HCT116 (cell line): Measurements from ENCODE around the gene RAD9A. TPM values are rescaled to one million over a fixed set of nuclear protein-coding genes. Genes with fewer than 3 reads are reported as not detected.

Experiments used
- ATAC-seq: fragments of 200-7000 bp; cut with Tn5 transposase; 2 replicates; pipeline ENCODE4 v1.9.1; 2020; ENCODE audit warnings: mild to moderate bottlenecking, moderate library complexity
- BruUV-seq: library from RNA; stranded (reverse); fragments of 400-500 nt; replicated peaks from 2 replicates; lab custom pipeline; 2021; lab: Mats Ljungman, UMichigan
- CTCF ChIA-PET: fragments of 300-600 bp; sonication (Branson Sonifier 250); formaldehyde crosslinking; loops from one replicate; lab custom pipeline; 2021; ENCODE audit warnings: antibody characterized with exemption; lab: Charles Lee
- POLR2A ChIA-PET: fragments of 300-600, 350-600 bp; sonication (Branson Sonifier 250); formaldehyde crosslinking; loops from one replicate; lab custom pipeline; 2021; ENCODE audit warnings: antibody characterized with exemption; lab: Charles Lee
- RAD21 ChIA-PET, 2 experiments: fragments of 300-600 bp; sonication (Branson Sonifier 250); formaldehyde crosslinking; loops; one replicate each; lab custom pipeline; 2023; ENCODE audit warnings: low total read pairs in 2 of 2; ENCODE audit not compliant: uncharacterized antibody in 2 of 2, unreplicated experiment in 2 of 2, low non-redundant PET in 1 of 2; lab: Charles Lee
- DNase-seq: peaks from one replicate; pipeline ENCODE4 v3.0.0-alpha.2; 2010; ENCODE audit warnings: low read depth, low spot score
- H2AFZ ChIP-seq: fragments of 200-600 bp; shearing (Covaris generic), sonication (generic); 2 replicates; pipeline ENCODE4 v1.6.1; 2017; ENCODE audit warnings: low read depth, mixed run types, mixed read lengths, antibody characterized with exemption, low read length; ENCODE audit not compliant: poor library complexity, severe bottlenecking
- H3K27ac ChIP-seq: 2 replicates; pipeline ENCODE4 v1.5.1; 2012; ENCODE audit warnings: low read depth, low read length
- H3K27me3 ChIP-seq: fragments of 200-600 bp; sonication (generic); 2 replicates; pipeline ENCODE4 v1.6.1; 2016; ENCODE audit warnings: mixed run types, low read length, mixed read lengths; ENCODE audit not compliant: insufficient read depth
- H3K36me3 ChIP-seq, 2 experiments: fragments of 200-500 bp in 1 of 2; fragments of 200-600 bp in 1 of 2; sonication (Bioruptor generic) in 1 of 2; sonication (generic) in 1 of 2; 2 replicates each; pipeline versions ENCODE4 v1.5.1 to v1.6.1; 2014 to 2016; ENCODE audit warnings: low read length in 2 of 2, inconsistent platforms in 1 of 2, mixed read lengths in 1 of 2, mixed run types in 1 of 2; ENCODE audit not compliant: insufficient read depth in 2 of 2, control insufficient read depth in 1 of 2
- H3K4me1 ChIP-seq, 2 experiments: fragments of 200-600 bp in 1 of 2; sonication (generic) in 1 of 2; 2 replicates each; pipeline versions ENCODE4 v1.5.1 to v1.6.1; 2012 to 2017; ENCODE audit warnings: low read length in 2 of 2, inconsistent platforms in 1 of 2, mild to moderate bottlenecking in 1 of 2, mixed read lengths in 1 of 2, mixed run types in 1 of 2, moderate library complexity in 1 of 2; ENCODE audit not compliant: insufficient read depth in 2 of 2, control insufficient read depth in 1 of 2
- H3K4me2 ChIP-seq: fragments of 200-600 bp; sonication (generic); 2 replicates; pipeline ENCODE4 v1.6.1; 2017; ENCODE audit warnings: mixed run types, low read length, mixed read lengths
- H3K4me3 ChIP-seq, 2 experiments: fragments of 200-600 bp in 1 of 2; sonication (generic) in 1 of 2; replicated peaks in 1 of 2; 2 replicates each; pipeline ENCODE4 v1.5.1; 2011 to 2016; ENCODE audit warnings: low read length in 2 of 2, control low read depth in 1 of 2, low read depth in 1 of 2, mild to moderate bottlenecking in 1 of 2, mixed read lengths in 1 of 2, mixed run types in 1 of 2
- H3K79me2 ChIP-seq: fragments of 200-600 bp; sonication (generic); 2 replicates; pipeline ENCODE4 v1.6.1; 2017; ENCODE audit warnings: mild to moderate bottlenecking, mixed run types, low read length, moderate library complexity, mixed read lengths; ENCODE audit not compliant: insufficient read depth
- H3K9ac ChIP-seq: fragments of 200-600 bp; sonication (generic); 2 replicates; pipeline ENCODE4 v1.6.1; 2016; ENCODE audit warnings: low read length, mixed read lengths
- H3K9me2 ChIP-seq: fragments of 200-600 bp; sonication (generic), shearing (Covaris generic); 2 replicates; pipeline ENCODE4 v1.6.1; 2017; ENCODE audit warnings: mixed run types, mild to moderate bottlenecking, moderate library complexity; ENCODE audit not compliant: insufficient read depth
- H3K9me3 ChIP-seq, 2 experiments: fragments of 200-500 bp in 1 of 2; fragments of 200-600 bp in 1 of 2; sonication (Bioruptor generic) in 1 of 2; sonication (generic) in 1 of 2; 2 replicates each; pipeline ENCODE4 v1.6.1; 2014 to 2017; ENCODE audit warnings: low read length in 2 of 2, mixed read lengths in 2 of 2, inconsistent platforms in 1 of 2, low read depth in 1 of 2, mild to moderate bottlenecking in 1 of 2, mixed run types in 1 of 2, moderate library complexity in 1 of 2; ENCODE audit not compliant: control insufficient read depth in 1 of 2, insufficient read depth in 1 of 2
- H4K20me1 ChIP-seq: fragments of 200-600 bp; sonication (generic), shearing (Covaris generic); 2 replicates; pipeline ENCODE4 v1.6.1; 2017; ENCODE audit warnings: mixed run types, mild to moderate bottlenecking, moderate library complexity; ENCODE audit not compliant: insufficient read depth
- CBX3 ChIP-seq: IDR thresholded peaks from 2 replicates; pipeline ENCODE4 v1.6.1; 2012; ENCODE audit warnings: low read depth
- EGR1 ChIP-seq: IDR thresholded peaks from 2 replicates; pipeline ENCODE4 v1.6.1; 2012; ENCODE audit warnings: low read depth
- JUND ChIP-seq: IDR thresholded peaks from 2 replicates; pipeline ENCODE4 v1.6.1; 2012
- SIN3A ChIP-seq: IDR thresholded peaks from 2 replicates; pipeline ENCODE4 v1.6.1; 2012; ENCODE audit warnings: low read depth
- ZFX ChIP-seq: fragments of 450-650 bp; IDR thresholded peaks from 2 replicates; pipeline ENCODE4 v1.6.1; 2017
- intact Hi-C: fragments of 100-400 bp; cut with micrococcal nuclease; formaldehyde crosslinking; loops from 2 replicates; pipeline ENCODE4 v1.10.0; 2022
- total RNA-seq: library from RNA; stranded (reverse); gene quantifications from one replicate; pipeline ENCODE4 v1.2.1, GENCODE V29; 2021; ENCODE audit not compliant: unreplicated experiment
- TF ChIP-seq, protein P1 (sequence below), 3 experiments: fragments of 200-600 bp in 1 of 3; sonication (generic) in 1 of 3; IDR thresholded peaks in 2 of 3; conservative IDR thresholded peaks in 1 of 3; 2 replicates each; pipeline ENCODE4 v1.5.1; 2012 to 2017; ENCODE audit warnings: low read depth in 2 of 3, low read length in 2 of 3, antibody characterized with exemption in 1 of 3, borderline replicate concordance in 1 of 3, control low read depth in 1 of 3, mild to moderate bottlenecking in 1 of 3, mixed read lengths in 1 of 3, mixed run types in 1 of 3, moderate library complexity in 1 of 3; ENCODE audit not compliant: insufficient read depth in 1 of 3

The RAD9A gene
- total RNA-seq, 1 experiment from 2014 or later = 49.8 TPM

DNA sequence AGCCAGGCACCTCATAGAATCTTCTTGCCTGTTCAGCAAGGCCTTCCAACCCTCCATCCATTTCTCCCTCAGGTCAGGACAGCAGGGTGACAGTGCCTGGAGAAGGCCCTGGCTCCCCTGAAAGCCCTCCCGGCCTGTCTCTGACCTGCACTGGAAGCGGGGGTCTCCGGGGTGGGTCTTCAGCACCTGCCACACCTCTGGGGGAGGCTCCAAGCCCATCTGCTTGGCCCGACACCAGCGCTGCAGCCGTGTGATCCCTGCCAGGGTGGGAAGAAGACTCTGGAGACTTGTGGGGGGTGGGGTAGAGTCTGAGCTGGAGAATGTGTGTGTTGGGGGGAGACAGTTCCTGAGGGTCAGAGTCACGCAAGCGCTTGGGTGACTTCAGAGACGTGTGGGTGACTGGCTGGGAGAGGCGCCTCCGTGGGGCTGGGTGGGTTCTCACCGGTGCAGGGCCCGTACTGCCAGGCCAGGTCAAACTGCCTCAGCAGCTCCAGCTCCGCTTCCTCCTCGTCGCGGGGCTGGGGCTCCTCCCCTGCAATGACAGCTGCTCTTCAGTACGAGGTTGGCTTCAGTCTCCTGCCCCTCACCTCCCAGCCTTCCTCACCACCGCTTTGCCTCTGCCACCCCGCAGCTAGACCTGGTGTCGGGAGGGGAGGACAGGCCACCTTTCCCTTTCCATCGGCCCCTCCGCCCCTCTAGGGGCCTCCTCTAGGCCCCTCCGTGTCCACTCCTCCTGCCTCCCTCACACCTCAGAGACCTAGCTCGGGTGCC is 39.1 kb upstream of the RAD9A start:
- ChIA-PET RAD21 (interaction anchor here (1.6 to 6.0 kb wide), 3 partner anchors 21 to 29 kb away, joined by 7 to 76 read pairs (median 20); partner anchors contain the start of gene CLCF1 (in 1 of the 2)), CTCF (interaction anchor here (0.6 to 16.6 kb wide), 7 partner anchors 7 to 185 kb away, joined by 4 to 456 read pairs (median 9); partner anchors contain the start of genes CLCF1 and PPP1CA), POLR2A (interaction anchor here (0.9 to 8.1 kb wide), 5 partner anchors 7 to 50 kb away, joined by 3 to 210 read pairs (median 3); partner anchors contain the start of genes CLCF1 and RAD9A)
- no peaks in the 10 kb centered on the region for H3K9me3 ChIP-seq
- no peak overlapping the region for H2AFZ ChIP-seq
- DNase-seq = no peak
- peak overlapping the region; percentile 93 for H3K4me2 ChIP-seq
- peak overlapping the region; percentile 79 to 86 for H3K4me3 ChIP-seq
- TF ChIP-seq SIN3A (no peak), ZFX (no peak), EGR1 (no peak), JUND (no peak), CBX3 (no peak)
- TF ChIP-seq, protein P1, sequence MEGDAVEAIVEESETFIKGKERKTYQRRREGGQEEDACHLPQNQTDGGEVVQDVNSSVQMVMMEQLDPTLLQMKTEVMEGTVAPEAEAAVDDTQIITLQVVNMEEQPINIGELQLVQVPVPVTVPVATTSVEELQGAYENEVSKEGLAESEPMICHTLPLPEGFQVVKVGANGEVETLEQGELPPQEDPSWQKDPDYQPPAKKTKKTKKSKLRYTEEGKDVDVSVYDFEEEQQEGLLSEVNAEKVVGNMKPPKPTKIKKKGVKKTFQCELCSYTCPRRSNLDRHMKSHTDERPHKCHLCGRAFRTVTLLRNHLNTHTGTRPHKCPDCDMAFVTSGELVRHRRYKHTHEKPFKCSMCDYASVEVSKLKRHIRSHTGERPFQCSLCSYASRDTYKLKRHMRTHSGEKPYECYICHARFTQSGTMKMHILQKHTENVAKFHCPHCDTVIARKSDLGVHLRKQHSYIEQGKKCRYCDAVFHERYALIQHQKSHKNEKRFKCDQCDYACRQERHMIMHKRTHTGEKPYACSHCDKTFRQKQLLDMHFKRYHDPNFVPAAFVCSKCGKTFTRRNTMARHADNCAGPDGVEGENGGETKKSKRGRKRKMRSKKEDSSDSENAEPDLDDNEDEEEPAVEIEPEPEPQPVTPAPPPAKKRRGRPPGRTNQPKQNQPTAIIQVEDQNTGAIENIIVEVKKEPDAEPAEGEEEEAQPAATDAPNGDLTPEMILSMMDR (IDR thresholded peaks at IDR 0.05 in 2 of 3, conservative IDR thresholded peaks at IDR 0.05 in 1 of 3; ENCODE audit: borderline replicate concordance in 1 of 3, insufficient read depth in 1 of 3, low read depth in 2 of 3, low read length in 2 of 3) = no peak
- ATAC-seq = peak; percentile 4
- peak overlapping the region; percentile 84 for H3K9ac ChIP-seq
- H3K27ac ChIP-seq = peak overlapping the region; percentile 95
- intact Hi-C loops = loop anchor here (5.0 kb wide), 1 partner anchor 115 kb away; the partner anchor contains the start of gene TMEM134
- no peaks in the 10 kb centered on the region for H3K36me3 ChIP-seq
- BruUV-seq = TSS peak; percentile 81
- H4K20me1 ChIP-seq = no peaks in the 10 kb centered on the region
- H3K4me1 ChIP-seq = peaks cover 47 to 80% of the 10 kb centered on the region in 2 experiments
- H3K27me3 ChIP-seq = no peaks in the 10 kb centered on the region
- H3K9me2 ChIP-seq = no peaks in the 10 kb centered on the region
- peaks cover 10% of the 10 kb centered on the region; the same call in 1 of the 2 replicates for H3K79me2 ChIP-seq
